HCEC 1CT (cell line): ENCODE measurements around the gene SLC25A19.

Experiments
- DNase-seq: peaks from one replicate; pipeline ENCODE4 v3.0.0-alpha.2; 2017

Gene SLC25A19

DNA sequence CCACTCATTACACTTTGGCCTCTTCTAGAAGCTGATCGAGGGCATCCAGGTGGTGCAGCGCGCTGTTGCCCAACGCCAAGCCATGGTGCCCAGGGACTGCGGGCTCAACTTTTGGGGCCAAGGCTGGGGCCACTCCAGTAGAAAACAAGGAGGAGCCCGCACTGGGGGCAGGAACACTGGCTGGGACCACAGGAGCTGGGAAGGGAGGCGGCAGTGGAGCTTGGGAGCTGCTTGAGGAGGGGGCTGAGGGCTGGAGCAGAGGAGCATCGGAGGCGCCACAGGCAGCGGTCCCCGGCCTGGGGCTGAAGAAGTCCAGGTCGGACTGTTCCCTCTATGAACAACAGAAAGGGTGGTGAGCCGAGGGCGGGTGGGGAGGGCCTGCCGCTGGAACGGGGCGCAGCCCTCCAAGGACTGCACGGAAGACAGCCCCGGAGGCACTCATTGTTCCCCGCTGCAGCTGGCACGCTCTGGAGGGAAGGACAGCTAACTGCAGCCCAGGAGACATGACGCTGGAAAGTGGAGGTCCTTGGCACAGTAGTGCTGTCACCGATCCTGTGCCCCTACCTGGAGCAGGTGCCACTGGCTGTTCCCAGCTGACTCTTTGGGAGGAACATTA is 49.3 kb downstream of the SLC25A19 start:
- DNase-seq, result no peak

DNA sequence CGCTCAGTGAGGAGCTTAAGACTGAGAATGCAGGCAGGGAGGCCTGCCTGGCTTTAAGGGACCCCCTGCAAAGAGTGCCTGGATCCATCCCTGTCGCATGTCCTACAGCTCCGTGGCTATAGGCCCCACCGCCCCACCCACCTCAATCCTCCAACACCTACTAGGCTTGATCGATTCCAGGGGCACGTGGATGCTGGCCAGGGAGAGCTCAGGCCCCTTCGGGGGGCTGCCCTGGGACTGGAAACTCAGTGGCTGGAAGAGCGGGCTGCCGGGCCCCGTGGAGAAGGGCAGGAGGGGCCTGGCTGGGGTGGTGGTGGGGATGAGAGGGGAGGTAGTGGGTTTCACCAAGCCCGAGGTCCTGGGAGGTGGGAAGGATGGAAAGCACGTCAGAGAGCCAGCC is 50.0 kb downstream of the SLC25A19 start:
- DNase-seq, result no peak

- peak; percentile 71 for DNase-seq
Observed at GRCh38 chr17:75238684-75239191, 50.5 kb downstream of the SLC25A19 start.

- DNase-seq, result no peak
Observed at GRCh38 chr17:75238020-75238580, 51.1 kb downstream of the SLC25A19 start.

DNA sequence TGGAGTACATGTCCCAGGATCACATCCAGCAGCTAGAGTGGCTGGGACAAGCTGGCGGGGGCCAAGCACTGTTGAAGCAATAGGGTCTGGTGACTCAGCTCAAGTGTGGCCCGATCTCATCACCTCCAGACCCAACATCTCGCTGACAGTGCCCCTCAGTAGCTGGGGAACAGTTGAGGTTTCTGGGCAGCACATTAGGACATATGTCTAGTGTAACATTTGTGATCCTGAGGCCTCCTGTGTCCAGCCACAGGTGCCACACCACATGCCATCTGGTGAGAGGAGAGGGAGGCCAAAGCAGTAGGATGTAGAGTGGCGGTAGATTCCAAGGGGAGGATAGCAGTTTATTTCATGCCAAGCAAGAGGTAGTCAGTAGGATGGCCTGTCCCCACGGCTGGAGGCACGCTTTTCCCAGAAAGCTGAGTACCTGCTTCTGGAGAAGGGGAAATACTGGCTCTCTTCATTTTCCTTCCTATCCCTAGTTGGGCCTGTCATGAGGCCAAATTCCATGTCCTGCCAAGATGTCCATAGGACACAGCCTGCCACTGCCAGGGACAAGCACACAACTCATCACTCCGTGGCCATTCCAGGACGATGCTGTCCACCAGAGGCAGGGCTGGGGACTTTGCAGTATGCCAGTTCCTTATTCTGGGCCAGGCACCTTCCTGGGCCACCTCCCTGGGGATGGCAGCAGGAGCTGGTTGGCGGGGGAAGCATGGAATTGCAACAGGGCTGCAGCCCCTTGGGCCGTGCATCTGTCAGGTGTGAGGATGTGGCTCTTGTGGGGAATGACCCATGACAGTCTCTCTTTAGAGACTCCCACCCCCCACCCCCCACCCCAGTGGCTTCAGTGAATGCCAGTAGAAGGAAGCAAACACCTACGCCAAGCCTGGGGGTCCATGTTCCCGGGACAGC is 51.9 kb downstream of the SLC25A19 start:
- no peak for DNase-seq

DNA sequence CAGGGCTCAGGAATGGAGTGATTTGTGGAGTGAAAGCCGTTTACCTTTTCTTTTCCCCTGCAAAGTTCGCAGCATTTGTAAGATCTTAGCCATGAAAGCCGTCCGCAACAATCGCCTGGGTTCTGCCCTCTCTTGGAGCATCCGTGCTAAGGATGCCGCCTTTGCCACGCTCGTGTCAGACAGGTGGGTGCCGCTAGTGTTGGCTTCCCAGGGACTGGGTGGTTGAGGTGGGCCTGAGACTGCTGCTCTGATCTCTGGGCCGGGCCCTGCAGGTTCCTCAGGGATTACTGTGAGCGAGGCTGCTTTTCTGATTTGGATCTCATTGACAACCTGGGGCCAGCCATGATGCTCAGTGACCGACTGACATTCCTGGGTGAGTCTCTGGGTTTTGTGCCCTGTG is 56.4 kb downstream of the SLC25A19 start:
- no peak for DNase-seq

DNA sequence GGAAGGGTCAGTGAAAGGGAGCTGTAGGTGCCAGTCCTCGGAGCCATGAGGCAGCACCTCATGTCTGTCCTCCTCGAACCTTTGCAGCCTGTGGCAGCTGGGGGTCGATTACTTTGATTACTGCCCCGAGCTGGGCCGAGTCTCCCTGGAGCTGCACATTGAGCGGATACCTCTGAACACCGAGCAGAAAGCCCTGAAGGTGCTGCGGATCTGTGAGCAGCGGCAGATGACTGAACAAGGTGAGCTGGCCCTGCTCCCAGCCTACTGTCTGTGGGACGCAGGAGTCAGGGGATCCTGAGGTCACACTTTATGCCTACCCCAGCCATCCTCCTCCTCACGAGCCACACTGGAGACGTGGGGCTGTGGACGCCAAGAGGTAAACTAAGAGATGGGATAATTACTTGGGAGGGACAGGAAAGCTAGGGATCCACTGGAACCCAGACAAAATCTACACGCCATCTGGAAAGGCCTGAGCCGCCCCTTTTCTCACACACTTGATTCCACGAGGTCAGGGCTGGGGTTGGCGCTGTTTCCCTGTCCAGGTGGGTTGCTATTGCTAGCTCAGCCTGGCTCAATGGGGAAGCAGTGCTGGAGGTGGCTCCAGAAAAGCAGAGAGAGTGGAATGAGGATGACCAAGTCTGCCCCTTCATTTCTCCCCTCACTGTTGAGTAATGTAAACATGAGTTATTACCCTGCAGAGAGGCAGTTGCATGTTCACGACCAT is 57.3 kb downstream of the SLC25A19 start:
- no peak for DNase-seq

- DNase-seq, result no peak
Observed at GRCh38 chr17:75231071-75231470, 58.2 kb downstream of the SLC25A19 start.

- no peak for DNase-seq
Observed at GRCh38 chr17:75228847-75229246, 60.4 kb downstream of the SLC25A19 start.

DNA sequence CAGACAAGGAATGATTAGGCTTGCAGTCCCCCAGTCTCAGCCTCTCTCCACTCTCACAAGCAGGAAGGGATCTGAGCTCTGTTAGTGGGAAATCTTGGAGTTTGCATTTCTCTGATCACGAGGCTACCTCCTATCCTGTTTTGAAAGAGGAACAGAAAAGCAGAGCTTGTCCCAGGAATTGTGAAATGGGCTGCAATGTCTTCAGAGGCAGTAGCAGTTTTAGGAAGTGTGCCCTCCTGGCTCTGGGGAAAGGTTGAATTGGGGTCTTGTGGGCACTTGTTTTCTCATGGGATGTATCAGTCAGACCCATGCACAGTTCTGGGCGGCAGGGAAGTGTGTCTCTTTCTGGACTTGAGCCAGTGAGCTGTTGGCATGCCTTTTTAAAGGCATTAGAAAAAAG is 60.9 kb downstream of the SLC25A19 start:
- DNase-seq, result no peak

DNA sequence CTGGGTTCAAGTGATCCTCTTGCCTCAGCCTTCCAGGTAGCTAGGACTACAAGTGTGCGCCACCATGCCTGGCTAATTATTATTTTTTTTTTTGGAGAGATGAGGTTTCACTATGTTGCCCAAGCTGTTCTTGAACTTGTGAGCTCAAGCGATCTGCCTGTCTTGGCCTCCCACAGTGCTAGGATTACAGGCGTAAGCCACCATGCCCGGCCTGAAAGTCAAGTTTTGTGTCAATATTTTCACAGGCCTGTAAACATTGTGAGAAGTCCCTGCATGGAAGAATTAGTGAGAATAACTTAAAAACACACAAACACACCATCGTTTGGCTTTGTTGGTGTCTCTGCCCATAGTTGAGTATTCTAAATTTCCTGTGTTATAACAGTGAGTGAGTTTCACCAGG is 61.5 kb downstream of the SLC25A19 start:
- DNase-seq, result no peak

- DNase-seq, result no peak
Observed at GRCh38 chr17:75225016-75225415, 64.2 kb downstream of the SLC25A19 start.
